Thyroid gland (tissue), 4 donors: ENCODE results near the gene PTPRC.

Experiments
- CTCF ChIP-seq, 6 experiments: fragments of 200-600 bp in 3 of 6; fragments of 450-650 bp in 3 of 6; sonication (generic) in 3 of 6; IDR thresholded peaks; one replicate each; pipeline ENCODE4 v1.5.1; 2016 to 2019; ENCODE audit warnings: antibody characterized with exemption in 6 of 6, mild to moderate bottlenecking in 2 of 6, inconsistent platforms in 1 of 6, moderate library complexity in 1 of 6
- POLR2A ChIP-seq, 2 donors: fragments of 450-650 bp; IDR thresholded peaks; one replicate each; pipeline ENCODE4 v1.6.1; 2017; ENCODE audit warnings: antibody characterized with exemption in 2 of 2, mild to moderate bottlenecking in 2 of 2, moderate library complexity in 1 of 2

- no peak for TF ChIP-seq CTCF (IDR thresholded peaks at IDR 0.05)
- TF ChIP-seq POLR2A (IDR thresholded peaks at IDR 0.05): no peak
Measured at GRCh38 chr1:198648592-198648991, 9.8 kb downstream of the PTPRC start.
